Prostate gland (tissue), 2 donors: Measurements from ENCODE around the gene NTM.

ENCODE experiments used
- POLR2A ChIP-seq: fragments of 450-650 bp; IDR thresholded peaks from one replicate; pipeline ENCODE4 v1.6.1; 2016; ENCODE audit warnings: antibody characterized with exemption, mild to moderate bottlenecking
- POLR2AphosphoS5 ChIP-seq: sonication (generic); formaldehyde crosslinking; IDR thresholded peaks from one replicate; pipeline ENCODE4 v1.6.1; 2017; ENCODE audit warnings: antibody characterized with exemption
- TF ChIP-seq, protein P1 (sequence below), 4 experiments: fragments of 200-600 bp in 2 of 4; fragments of 450-650 bp in 2 of 4; sonication (generic) in 2 of 4; IDR thresholded peaks; 1 replicate in 3 of 4; 2 replicates in 1 of 4; pipeline ENCODE4 v1.5.1; 2016 to 2019; ENCODE audit warnings: antibody characterized with exemption in 4 of 4, mild to moderate bottlenecking in 2 of 4, moderate library complexity in 2 of 4

DNA sequence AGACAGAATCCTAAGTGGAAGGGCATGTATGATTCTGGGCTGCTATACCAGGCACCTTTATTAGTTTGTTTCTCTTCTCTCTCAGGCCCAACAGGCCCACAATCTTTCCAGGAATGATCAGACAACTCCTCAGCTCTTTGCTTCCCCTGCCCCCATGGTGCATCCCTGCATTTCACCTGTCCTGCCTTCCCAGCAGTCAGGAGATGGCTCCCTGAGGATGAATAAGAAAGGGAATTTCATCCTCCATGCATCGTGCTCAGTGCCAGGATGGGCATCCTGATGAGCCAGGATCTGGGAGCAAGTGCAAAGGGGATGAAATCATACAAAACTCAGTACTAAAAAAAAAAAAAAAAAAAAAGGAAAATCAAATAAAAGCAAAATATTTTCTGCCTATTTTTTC is 18.6 kb upstream of the NTM start:
- TF ChIP-seq, protein P1, sequence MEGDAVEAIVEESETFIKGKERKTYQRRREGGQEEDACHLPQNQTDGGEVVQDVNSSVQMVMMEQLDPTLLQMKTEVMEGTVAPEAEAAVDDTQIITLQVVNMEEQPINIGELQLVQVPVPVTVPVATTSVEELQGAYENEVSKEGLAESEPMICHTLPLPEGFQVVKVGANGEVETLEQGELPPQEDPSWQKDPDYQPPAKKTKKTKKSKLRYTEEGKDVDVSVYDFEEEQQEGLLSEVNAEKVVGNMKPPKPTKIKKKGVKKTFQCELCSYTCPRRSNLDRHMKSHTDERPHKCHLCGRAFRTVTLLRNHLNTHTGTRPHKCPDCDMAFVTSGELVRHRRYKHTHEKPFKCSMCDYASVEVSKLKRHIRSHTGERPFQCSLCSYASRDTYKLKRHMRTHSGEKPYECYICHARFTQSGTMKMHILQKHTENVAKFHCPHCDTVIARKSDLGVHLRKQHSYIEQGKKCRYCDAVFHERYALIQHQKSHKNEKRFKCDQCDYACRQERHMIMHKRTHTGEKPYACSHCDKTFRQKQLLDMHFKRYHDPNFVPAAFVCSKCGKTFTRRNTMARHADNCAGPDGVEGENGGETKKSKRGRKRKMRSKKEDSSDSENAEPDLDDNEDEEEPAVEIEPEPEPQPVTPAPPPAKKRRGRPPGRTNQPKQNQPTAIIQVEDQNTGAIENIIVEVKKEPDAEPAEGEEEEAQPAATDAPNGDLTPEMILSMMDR (IDR thresholded peaks at IDR 0.05) = no peak
- TF ChIP-seq POLR2A (no peak), POLR2AphosphoS5 (no peak)
